GM13976 (cell line): ENCODE results near the gene SMG7.

Experiments used
- DNase-seq: peaks from one replicate; pipeline ENCODE4 v3.0.0; 2012; ENCODE audit warnings: low spot score
- in situ Hi-C: fragments of 300-500 bp; cut with MboI; formaldehyde crosslinking; loops from one replicate; pipeline ENCODE4 v1.12.0; 2022; ENCODE audit warnings: low sequenced_read_pairs, mixed read lengths, inconsistent platforms; ENCODE audit not compliant: unreplicated experiment
- TF ChIP-seq, protein P1 (sequence below): IDR thresholded peaks from 2 replicates; pipeline ENCODE4 v1.5.1; 2012; ENCODE audit warnings: borderline replicate concordance, mild to moderate bottlenecking; ENCODE audit not compliant: insufficient read depth; ENCODE audit errors: extremely low read depth, missing control alignments, control extremely low read depth

The SMG7 gene

DNA sequence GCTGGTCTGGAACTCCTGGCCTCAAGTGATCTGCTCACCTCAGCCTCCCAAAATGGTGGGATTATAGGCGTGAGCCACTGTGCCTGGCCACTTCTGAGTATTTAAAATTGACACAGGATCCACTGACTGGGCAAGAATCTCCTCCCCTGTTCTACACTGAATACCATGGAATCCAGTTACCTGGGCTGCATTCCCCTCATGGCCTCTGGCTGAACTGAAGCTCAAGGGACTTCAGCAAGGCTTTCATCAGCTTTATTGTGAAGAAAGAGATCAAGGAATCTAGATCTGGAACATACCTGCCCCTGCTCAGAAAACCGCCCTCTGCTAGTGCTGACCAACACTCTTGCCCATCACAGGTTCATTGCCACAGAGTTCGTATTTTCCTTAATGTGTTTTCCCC is 97.5 kb downstream of the SMG7 start:
- in situ Hi-C loops, result loop anchor here (25.0 kb wide), 1 partner anchor 282 kb away; no protein-coding TSS in a partner anchor
- TF ChIP-seq, protein P1, sequence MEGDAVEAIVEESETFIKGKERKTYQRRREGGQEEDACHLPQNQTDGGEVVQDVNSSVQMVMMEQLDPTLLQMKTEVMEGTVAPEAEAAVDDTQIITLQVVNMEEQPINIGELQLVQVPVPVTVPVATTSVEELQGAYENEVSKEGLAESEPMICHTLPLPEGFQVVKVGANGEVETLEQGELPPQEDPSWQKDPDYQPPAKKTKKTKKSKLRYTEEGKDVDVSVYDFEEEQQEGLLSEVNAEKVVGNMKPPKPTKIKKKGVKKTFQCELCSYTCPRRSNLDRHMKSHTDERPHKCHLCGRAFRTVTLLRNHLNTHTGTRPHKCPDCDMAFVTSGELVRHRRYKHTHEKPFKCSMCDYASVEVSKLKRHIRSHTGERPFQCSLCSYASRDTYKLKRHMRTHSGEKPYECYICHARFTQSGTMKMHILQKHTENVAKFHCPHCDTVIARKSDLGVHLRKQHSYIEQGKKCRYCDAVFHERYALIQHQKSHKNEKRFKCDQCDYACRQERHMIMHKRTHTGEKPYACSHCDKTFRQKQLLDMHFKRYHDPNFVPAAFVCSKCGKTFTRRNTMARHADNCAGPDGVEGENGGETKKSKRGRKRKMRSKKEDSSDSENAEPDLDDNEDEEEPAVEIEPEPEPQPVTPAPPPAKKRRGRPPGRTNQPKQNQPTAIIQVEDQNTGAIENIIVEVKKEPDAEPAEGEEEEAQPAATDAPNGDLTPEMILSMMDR, result no peak
- no peak for DNase-seq

DNA sequence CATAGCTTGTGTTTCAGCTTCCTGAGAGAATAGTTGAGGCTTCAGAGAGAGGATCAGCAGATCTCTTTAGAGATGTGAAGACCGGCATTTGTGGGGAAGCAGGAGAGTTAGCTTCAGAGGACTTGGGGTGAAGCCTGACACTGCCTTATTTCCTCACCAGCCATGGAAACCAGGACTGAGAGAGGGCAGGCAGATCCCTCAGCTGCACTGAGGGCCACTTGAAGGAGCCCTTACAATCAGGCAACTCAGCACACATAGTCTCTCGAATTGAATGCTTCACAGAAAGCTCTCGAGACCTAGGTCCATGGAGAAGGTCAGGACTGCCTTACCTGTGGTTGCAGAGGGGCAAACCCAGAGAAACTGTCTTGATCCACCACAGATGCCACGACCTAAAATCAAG is 98.2 kb downstream of the SMG7 start:
- in situ Hi-C loops, result loop anchor here (25.0 kb wide), 1 partner anchor 283 kb away; no protein-coding TSS in a partner anchor
- no peak for DNase-seq
- TF ChIP-seq, protein P1, result no peak

DNA sequence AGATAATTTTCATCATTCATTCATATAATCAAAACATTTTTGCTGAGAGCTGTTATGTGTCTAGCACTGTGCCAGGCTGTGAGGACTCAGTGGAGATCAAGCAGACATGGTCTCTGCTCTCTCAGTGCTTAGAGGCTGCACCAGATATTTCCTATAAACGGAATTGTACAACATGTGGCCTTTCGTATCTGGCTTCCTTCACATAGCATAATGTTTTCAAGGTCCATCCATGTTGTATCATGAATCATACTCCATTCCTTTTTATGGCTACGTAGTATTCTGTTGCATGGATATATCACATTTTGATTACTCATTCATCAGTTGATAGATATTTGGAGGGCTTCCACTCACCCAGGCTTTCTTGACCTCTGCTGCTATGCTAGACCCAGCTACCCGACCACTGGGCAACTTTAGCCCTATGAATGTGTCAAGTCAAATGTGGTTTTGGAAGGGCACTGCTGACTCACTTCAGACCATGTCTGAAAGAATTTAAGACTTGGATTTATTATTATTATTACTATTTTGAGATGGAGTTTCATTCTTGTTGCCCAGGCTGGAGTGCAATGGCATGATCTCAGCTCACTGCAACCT is 99.5 kb downstream of the SMG7 start:
- no peak for DNase-seq
- TF ChIP-seq, protein P1, result no peak
- in situ Hi-C loops, result loop anchor here (25.0 kb wide), 1 partner anchor 284 kb away; no protein-coding TSS in a partner anchor

DNA sequence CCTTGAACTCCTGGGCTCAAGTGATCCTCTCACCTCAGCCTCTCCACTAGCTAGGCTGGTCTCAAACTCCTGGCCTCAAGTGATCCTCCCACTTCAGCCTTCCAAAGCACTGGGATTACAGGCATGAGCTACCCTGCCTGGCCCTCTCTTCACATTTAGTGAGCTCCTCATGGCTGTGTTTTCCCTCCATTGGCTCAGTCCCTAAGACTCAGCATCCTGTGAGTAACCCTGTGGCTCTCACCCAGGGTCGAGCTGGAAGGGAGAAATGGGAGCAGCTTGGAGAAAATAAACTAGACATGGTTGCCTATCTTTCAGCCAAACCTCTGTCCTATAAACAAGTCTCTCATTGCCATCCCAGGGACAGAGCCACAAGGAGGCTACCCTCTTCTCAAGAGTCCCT is 100.4 kb downstream of the SMG7 start:
- in situ Hi-C loops, result loop anchor here (25.0 kb wide), 1 partner anchor 285 kb away; no protein-coding TSS in a partner anchor
- no peak for DNase-seq
- TF ChIP-seq, protein P1, result no peak

DNA sequence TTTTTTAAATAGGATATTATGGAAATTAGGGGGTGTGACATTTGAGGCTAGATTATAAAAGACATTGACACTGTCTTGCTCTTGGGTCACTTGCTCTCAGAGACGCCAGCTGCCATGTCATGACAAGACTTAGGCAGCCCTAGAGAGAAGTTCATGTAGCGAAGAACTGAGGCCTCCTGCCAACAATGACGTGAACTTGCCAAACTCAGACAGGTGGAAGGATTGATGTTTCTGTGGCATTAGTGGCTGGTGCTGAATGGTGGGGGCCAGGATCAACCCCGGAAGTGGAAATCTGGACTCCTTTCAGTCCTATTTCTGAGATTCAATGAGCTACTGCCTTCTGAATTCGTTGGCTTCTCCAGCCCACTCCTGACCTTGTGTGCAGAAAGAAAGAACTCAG is 103.3 kb downstream of the SMG7 start:
- in situ Hi-C loops, result no loop called here
- no peak for DNase-seq
- TF ChIP-seq, protein P1, result no peak

DNA sequence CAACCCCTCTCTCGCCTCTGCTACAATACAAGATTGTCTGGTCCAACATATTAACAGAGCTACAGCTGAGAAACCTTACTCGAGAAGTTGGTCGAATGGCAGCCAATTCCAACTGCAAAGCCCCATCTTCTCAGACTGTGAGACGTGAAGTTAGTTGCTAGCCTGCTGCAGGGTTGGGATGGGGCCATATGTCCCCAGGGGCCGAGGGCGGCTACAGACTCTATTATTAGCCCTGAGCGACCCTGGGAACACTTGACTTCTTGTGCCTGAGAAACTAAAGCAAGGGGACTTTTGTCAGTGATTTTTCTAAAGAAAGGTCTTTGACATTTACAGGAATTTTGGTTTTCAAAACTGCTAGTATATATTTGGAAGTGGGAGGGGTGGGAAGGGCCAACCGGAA is 104.2 kb downstream of the SMG7 start:
- no peak for DNase-seq
- in situ Hi-C loops, result no loop called here
- TF ChIP-seq, protein P1, result no peak

DNA sequence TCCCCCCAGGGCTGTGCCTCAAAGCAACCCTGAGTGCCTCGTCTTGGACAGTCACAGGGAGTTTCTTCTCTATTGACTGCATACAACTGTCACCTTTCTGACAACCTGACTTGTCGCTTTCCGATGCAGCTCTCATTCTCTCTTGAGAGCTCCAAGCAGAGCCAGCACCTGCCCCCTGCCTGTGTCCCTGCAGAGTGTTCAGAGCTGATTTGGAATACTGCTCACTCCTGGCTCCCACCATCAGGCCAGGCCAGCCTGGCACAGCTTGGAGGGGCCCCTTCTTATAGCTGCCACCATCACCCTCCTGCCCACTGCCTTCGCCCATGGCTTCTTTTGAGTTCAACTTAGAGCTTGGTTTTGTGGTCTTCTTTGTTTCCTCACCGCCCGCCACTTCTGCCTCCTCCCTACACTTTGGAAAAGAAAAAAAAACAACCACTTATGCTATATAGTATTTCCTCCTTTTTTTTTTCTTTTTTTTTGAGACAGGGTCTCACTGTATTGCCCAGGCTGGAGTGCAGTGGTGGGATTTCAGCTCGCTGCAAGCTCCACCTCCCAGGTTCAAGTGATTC is 105.7 kb downstream of the SMG7 start:
- TF ChIP-seq, protein P1, result no peak
- in situ Hi-C loops, result no loop called here
- no peak for DNase-seq
